ENCODE measurements around the gene CELA2B.
"Not testable (repeated sequence)": the region's sequence is repeated elsewhere in the genome, so short reads cannot be mapped to it uniquely, and the experiment has no call there.

Gene CELA2B

DNA sequence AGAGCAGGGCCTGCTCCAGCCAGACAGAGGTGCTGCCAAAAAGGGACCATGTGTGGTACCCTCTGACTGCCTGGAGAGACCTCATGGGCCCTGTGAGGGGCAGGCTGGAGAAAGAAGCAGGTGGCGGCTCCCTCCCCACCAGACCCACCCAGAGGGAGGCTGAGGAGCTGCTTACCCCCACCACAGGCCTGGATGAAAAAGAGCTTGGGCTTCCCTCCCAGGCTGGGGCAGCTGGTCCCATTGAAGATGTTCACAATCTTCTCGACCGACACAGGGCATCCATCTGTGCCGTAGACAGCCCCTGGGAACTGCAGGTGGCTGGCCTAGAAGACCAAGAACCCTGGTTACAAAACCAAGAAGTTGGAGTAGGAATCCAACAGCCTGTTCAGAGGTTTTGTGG, 28.5 kb downstream of the CELA2B start:
- no peak for DNase-seq

DNA sequence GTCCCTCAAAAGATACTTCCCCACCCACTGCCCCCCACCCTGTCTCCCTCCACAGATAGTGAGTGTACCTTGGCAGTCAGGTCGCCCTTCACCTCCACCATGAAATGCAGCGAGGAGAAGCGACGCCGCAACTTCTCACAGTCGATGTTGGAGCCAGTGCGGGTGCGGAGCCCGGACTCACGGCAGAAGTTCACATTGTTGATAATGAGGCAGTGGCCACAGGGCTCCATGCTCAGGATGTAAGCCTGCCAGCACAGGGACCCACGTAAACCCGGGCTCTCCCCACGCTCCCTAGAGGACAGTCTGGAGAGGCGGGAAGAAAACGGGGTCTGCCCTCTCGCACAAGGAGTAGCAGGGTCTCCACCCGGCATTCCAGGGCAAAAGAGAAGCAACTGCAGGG, 30.9 kb downstream of the CELA2B start:
- no peak for DNase-seq

DNA sequence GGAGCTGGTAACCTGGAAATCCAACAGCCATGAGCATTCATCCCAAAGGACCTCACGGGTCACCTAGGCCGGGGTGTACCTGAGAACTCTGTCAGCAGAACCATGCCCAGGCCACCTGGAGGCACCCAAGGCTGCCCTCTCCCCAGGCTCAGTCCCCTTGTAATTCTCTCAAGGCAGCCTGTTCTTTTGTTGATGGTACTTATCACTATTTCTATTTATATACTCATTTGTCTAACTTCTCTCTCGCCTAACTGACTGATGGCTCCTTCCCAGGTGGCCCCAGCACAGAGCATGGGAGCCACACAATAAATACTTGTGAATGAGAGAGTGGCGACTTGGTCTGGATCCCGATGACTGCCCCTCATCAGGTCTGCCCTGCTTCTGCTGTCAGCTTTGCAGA, 31.4 kb downstream of the CELA2B start:
- DNase-seq = no peak

DNA sequence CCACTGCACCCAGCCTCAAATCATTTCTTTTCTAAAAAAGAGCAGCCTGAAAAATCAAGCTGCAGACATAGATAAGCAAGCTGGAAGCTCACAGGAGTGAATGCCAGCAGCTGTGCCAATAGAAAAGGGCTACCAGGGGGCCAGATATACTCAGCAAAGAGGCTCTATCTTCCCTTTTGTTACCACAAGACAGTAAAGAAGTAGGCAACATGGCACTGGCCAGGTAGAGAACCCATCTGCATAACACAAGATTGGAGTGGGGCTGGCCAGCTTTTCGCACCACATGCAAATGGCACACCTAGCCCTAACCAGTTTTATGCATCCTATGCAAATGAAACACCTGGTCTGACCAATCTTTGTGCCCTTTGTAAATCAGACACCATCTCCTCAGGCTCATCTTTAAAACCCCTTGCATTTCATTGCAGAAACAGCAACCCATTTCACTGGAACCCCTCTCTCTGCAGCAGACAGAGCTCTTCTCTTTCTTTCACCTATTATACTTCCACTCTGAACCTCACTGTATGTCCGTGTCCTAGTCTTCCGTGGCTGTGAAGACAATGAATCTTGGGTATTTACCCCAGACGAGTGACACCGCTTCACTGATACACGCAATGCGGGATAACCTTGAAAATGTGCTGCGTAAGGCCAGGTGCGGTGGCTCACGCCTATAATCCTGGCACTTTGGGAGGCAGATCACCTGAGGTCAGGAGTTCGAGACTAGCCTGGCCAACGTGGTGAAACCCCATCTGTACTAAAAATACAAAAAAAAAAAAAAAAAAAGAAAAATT, 33.0 kb downstream of the CELA2B start:
- DNase-seq = no peak

DNA sequence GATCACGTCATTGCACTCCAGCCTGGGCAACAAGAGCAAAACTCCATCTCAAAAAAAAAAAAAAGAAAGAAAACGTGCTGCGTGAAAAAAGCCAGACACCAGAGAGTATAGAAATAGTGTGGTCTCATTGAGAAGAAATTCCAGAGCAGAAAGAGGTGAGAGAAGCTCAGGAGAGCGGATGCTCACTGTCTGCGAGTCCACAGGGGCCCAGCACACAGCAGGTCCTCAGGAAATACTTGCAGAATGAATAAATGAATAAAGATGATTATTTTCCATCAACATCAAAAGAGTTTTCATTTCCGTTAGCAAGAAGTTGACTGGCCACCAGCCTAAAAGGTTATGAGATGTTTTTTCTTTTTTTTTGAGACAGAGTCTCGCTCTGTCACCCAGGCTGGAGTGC, 33.7 kb downstream of the CELA2B start:
- DNase-seq = no peak

DNA sequence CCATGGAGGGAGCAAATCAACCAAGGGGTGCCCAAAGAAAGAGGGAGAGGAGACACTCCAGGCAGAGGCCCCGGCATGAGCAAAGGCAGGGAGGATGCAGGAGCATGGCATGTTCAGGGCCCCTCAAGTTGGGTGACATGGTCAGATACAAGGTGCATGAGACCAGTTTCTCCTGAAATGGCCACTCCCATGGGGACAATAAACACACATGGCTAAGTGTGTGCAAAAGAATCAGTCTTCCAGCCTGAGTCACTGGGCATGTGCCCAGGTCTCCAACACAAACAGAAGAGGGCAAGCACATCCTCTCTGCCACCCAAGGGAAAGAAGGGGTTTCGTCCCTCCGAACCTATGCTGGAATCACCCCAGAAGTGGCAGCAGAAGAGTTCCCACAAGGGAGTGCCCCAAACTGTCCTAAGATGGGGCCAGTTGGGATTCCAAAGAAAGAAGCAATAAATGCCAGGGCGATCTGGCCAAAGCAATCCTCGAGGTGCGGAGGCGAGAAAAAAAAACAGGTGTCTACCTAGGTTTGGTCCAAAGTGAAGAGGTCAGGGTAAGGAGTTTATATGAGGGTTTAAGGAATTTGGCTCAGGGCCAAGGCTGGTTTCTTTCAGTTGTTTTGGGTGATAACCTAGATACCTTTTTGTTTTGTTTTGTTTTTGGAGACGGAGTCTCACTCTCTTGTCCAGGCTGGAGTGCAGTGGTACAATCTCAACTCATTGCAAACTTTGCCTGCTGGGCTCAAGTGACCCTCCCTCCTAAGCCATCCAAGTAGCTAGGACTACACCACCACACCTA, 34.9 kb downstream of the CELA2B start:
- DNase-seq = no peak

DNA sequence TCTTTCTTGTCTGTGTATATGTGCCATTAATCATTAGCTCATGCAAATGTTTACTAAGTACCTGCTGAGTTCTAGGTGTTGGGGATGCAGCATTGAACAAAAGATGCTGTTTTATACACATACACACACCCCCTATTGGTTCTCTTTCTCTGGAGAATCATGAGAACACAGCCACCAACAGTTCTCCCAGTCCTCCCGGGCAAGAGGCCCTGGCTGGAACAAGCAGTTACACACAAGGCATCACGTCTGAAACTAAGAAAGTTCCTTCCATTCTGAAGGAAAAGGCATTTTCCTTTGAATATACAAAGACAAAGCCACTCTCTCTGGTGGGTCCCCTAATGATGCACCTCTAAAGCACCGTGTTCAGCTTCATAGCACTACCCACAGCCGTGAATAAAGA, 37.3 kb downstream of the CELA2B start:
- DNase-seq = no peak

DNA sequence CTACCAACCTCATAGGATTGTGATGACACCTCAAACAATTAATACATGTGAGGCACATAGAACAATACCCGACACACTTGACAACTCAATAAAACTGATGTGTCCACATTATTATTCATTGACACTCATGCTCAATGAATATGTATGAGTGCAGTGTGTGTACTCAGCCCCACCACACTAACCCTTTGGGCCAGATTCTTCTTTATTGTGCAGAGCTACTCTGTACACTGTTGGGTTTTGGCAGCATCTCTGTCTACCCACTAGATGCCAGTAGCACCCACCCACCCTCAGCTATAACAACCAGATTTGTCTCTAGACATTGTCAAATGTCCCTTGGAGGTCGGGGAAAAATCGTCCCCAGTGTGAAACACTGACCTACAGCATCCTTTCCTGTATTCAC, 38.0 kb downstream of the CELA2B start:
- DNase-seq = no peak

DNA sequence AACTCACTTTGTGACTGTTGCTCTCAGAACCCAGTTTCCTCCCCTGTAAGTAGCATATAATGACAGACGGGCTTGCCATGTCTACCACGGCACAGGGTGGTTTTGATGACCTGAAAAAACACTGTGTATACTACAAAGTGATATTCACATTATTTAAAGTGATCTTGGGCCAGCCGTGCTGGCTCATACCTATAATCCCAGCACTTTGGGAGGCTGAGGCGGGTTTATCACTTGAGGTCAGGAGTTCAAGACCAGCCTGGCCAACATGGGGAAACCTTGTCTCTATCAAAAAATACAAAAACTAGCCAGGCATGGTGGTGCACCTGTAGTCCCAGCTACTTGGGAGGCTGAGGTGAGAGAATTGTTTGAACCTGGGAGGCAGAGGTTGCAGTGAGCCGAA, 38.7 kb downstream of the CELA2B start:
- DNase-seq = not testable (repeated sequence)

DNA sequence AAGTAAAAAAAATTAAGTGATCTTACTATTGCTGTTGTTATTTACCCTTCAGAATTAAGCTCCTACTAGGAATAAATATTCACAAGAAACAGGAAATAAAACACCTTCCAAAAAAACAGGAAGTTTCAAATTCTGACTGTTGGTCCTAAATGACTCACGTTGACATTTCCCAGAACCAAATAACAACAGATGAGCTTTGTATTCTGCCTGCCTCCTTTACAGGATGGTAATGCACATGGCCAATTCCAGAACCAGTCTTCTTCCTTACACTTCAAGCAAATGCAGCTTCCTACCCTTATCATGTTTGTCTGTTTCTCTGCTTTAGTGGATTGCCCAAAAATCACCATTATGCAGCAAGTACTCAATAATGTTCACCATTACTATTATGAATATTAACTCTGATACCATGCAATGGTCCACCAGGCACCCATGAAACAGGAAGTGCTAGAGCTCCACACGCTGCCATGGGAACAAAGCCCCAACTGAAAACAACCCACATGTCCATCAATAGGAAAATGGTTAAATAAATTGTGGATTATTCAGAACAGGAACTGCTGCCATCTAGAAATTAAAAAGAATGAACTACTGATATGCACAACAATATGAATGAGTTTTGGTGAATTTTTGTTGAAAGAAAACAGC, 39.2 kb downstream of the CELA2B start:
- DNase-seq = no peak

DNA sequence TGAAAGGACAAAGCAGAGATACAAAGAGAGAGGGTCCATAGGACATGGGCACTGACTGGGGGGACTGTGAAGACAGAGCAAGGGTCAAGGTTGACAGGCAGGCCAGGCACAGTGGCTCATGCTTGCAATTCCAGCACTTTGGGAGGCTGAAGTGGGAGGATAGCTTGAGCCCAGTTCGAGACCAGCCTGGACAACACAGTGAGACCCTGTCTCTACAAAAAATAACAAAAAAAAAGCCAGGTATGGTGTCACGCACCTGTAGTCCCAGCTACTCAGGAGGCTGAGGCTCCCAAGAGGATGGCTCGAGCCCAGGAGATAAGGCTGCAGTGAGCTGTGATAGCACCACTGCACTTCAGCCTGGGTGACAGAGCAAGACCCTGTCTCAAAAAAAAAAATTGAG, 43.7 kb downstream of the CELA2B start:
- DNase-seq = no peak

DNA sequence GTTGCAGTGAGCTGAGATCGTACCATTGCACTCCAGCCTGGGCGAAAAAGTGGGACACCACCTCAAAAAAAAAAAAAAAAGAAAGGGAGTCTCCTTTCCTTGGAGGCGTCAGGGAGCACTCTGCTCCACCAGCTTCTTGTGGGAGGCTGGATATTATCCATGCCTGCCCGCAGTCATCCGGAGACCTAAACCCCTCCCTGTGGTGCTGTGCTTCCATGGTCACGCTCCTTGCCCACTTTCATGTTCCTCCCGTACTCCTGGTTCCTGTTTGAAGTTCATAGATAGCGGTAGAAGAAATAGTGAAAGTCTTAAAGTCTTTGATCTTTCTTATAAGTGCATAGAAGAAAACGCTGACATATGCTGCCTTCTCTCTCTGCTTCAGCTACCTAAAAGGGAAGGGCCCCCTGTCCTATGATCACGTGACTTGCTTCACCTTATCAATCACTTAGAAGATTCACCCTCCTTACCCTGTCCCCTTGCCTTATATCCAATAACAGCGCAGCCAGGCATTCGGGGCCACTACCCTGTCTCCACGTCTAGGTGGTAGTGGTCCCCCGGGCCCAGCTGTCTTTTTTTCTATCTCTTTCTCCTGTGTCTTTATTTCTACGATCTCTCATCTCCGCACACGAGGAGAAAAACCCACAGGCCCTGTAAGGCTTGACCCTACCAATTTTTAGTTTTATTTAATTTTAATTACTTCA, 45.5 kb downstream of the CELA2B start:
- not testable (repeated sequence) for DNase-seq

DNA sequence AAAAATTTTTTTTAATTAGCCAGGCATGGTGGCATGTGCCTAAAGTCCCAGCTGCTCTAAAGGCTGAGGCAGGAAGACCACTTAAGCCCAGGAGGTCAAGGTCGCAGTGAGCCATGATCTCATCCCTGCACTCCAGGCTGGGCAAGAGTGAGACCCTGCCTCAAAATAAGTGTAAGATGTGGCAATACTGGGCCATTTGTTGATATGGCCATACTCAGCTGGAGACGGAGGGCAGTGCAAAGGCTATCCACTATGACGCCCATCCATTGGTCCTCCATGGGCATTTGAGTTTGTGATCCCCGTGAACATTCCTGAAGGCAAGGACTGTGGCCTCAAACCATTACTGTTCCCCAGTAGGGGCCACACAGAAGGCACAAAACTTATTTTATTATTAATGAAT, 46.6 kb downstream of the CELA2B start:
- no peak for DNase-seq

DNA sequence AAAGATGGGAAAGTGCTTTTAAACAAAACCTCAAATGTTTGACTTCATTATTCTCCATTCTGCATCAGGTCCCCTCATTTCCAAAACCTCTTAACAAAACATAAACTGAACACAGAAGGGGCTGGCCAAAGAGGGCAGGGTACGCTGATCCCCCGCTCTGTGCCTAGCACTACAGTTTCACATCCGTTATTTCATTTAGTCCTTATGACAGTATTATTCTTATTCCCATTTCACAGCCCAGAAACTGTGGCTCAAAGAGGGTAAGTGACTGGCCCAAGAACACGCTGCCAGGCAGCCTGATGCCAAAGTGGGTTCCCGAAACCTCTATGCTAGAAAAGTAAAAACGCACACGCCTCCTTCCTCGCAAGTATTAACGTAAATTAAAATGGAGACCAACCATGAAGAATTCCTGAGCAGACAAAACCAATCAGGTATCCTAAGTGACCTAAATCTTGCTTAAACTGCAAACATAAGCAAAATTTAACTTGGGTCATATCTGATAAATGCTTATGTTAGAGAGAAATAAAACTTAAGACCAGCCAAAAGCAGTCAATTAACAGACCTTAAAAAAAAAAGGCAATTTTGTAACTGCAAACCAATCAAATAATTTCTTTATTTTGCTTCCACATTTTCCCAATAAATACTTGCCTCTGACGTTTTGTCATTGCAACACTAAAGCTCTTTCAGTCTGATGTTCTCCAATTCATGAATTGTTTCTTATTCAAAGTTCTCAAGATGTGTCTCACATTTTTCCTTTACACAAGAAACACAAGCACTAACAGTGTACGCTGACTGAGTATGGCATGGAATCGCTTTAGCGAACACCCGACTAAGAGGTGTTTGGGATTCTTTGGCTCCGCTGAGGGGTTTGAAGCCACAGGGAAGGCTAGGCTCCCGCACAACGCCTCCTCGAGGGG, 47.5 kb downstream of the CELA2B start:
- peak; percentile 69 for DNase-seq

DNA sequence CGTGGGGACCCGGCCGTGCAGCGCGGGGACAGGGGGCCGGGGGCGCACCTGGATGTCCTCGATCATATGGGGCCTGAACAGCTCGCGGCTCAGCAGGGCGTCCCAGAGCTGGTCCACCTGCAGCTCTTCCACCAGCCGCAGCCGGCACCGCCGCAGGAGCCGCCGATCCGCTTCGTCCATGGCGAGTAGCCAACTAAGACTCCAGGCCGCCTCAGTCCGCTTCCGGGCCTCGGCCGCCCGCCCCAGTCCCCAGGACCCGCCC, 48.0 kb downstream of the CELA2B start, which contains the start of gene CASP9:
Gene CASP9, minus strand, starts transcription at position 195 of the 262 bp plus-strand sequence. Its CDS starts 15 bp downstream, at position 180.
- peak; percentile 75 for DNase-seq

DNA sequence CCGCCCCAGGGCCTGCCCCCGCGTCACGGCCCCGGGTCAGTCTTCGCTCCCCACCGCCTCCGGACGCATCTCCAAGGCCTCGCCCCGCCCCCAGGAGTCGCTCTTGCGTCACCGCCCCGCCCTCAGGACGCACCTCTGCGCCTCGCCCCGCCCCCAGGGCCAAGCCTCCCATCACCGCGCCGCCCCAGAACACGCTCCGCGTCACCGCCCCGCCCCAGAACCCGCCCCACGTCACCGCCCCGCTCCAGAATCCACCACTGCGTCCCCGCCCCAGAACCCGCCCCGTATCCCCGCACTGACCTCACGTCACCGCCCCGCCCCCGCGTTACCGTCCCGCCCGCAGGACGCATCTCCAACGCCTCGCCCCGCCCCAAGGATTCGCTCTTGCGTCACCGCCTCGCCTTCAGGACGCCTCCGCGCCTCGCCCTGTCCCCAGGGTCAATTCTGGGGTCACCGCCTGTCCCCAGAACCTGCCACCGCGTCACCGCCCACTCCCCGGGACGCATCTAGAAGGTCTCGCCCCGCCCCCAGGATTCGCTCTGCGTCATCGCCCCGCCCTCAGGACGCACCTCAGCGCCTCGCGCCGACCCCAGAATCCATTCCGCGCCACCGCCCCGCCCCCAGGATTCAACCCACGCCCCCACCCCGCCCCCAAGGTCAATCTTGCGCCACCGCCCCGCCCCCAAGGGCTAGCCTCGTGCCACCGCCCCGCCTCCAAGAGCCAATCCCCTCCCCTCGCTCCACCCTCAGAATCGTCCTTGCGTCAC, 48.6 kb downstream of the CELA2B start:
- DNase-seq = peak; percentile 98

DNA sequence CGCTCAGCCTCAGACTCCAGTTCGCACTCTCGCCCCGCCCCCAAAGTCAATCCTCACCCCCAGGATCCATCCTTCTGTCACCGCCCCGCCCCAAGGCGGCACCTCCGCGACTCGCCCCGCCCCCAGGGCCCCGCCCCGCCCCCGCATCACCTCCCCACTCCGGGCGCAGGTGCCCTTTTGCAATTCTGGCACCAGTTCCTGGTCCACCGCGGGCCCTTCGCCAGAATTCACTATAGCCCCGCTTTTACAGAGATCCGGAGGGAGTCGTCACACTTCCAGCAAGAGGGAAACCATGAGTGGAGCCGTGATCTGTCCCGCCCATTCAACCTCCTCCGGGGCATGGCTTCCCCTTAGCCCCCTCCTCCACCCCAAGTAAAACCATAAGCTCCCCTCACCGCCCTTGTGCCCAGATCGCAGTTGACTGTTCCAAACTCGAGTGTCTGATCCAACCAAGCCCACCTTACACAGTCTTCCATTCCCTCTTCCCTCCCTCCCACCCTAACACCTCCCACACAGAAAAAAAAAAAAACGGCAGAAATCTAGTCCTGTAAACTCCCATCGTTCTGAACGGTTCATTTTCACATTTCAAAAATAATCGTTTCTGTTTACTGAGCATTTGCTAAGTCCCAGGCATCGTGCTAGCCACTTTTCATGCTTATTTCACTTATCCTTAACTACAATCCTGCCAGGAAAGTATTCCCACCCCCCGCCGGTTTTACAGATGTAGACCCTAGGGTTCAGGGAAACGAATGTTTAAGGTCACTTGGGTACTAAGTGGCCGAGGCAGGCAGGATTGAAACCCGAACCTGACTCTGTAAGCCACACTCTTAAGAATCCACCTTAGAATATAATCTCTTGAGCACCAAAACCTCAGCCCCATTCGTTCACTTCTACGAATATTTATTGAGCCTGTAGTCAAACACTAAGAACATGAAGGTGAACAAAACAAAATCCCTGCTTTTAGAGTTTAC, 49.4 kb downstream of the CELA2B start:
- no peak for DNase-seq

DNA sequence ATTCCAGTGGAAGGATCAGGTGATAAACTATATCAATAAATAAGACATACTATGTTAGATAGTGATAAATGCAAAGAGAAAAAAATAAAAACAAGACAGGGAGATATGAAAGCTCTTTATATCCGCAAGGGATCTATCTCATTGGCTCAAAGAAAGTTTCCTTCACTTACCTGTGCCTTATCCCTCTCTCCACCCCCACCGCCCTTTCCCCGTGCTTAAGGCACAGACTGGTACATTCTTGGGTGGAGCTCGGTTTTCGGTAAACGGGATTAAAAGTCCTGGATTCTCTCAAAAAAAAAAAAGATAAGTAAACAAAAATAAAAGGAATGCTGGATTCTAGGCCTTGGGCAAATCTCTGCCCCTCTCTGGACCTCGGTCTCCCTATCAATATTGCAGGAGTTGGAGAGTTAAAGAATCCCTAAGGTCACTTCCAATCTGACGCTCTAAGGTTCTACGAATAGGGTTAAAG, 50.2 kb downstream of the CELA2B start:
- no peak for DNase-seq

DNA sequence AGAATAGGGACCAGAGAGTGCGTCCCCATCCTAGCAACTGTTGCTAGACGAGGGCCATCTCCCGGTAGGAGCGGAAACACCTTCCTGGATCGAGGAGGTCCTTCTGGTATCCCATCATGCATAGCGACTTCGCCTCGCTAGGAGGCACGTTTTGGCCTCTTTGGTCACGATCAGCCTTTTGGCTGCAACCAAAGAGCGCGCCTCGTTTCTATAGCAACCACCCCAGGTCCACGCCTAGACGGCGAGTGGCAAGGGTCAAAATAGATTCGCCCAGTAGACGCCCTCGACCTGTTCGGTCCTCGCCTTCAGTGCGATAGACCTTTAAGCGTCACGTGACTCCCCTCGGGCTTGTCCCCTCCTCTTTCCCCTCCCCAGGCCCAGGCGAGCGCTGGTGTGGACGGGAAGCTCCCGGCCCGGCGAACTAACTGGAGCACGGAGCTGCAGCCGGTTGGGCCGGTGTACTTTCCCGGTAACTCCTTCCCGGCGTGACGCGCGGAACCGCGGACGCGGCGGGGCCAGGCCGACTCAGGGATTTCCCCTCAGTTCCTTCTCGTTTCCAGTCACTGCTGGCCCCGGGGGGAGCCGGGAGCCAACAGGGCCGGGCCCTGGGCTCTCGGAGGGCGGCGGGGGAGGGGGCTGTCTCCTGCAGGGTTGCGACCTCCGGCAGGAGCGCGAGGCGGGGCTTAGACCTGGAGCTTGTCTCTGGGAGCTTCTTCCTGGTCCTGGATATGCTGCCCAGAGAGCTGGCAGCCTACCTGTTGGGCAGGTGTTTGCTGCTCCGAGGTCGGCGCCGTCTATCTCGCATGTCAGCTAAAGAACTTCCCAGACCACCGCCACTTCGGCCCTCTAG, 50.8 kb downstream of the CELA2B start, which contains the start of gene DNAJC16:
Gene DNAJC16, plus strand, starts transcription at position 359 of the 850 bp plus-strand sequence. CDS start 2,258 bp downstream, outside the sequence.
- peak; percentile 99 for DNase-seq
